ENCODE data around the gene ERC1. TPM values are rescaled to one million over a fixed set of nuclear protein-coding genes. Genes with fewer than 3 reads are reported as not detected.

The ERC1 gene
- total and polyA plus RNA-seq, 9 of the 15 experiments (the other 6 are each of a cell fraction or from before 2014, with no cell fraction given) = 0.74 to 11.8 (median 4.8) TPM

- TF ChIP-seq POLR3A (IDR thresholded peaks at IDR 0.05; ENCODE audit: borderline replicate concordance, extremely low read depth, insufficient read depth, insufficient read length) (no peak), MAFK (IDR thresholded peaks at IDR 0.05; ENCODE audit: low read length) (no peak), SPI1 (IDR thresholded peaks at IDR 0.05; ENCODE audit: borderline replicate concordance, low read depth, low read length) (no peak)
These were observed 117.3 kb downstream of the ERC1 start (continued) for GRCh38 chr12:1108276-1108675.

- FAIRE-seq (no peak), ATAC-seq (no peak)
- H3K9ac ChIP-seq (ENCODE audit: insufficient read depth in 1 of 2, low read depth in 2 of 2, low read length in 2 of 2) = no peak overlapping the region
These were observed 124.6 kb downstream of the ERC1 start for GRCh38 chr12:1115484-1116231.

More at GRCh38 chr12:1115484-1116231, 124.6 kb downstream of the ERC1 start:
- TF ChIP-seq ETV1 (tag; conservative IDR thresholded peaks at IDR 0.05; ENCODE audit: low read depth) (no peak), CBX8 (IDR thresholded peaks at IDR 0.05; ENCODE audit: borderline replicate concordance, extremely low read depth, low read depth, low read length, poor library complexity, severe bottlenecking) (no peak), ELF4 (CRISPR knock-in tag; IDR thresholded peaks at IDR 0.05) (no peak), NR0B1 (IDR thresholded peaks at IDR 0.05; ENCODE audit: partially characterized antibody) (no peak), MLLT1 (IDR thresholded peaks at IDR 0.05) (no peak), FOXP1 (CRISPR knock-in tag; IDR thresholded peaks at IDR 0.05) (no peak), ZNF41 (CRISPR knock-in tag; conservative IDR thresholded peaks at IDR 0.05) (no peak), HLTF (IDR thresholded peaks at IDR 0.05) (no peak), BRD9 (IDR thresholded peaks at IDR 0.05; ENCODE audit: low read depth, partially characterized antibody) (no peak)
- ChIA-PET POLR2A (no interaction called here), CTCF (ENCODE audit: low intra/inter-chr PET ratio) (interaction anchor here (4.1 kb wide), 1 partner anchor 468 kb away, joined by 25 read pairs; no protein-coding TSS in a partner anchor)
- intact Hi-C loops (cut with micrococcal nuclease) (loop anchor here (10.0 kb wide), 1 partner anchor 149 kb away; no protein-coding TSS in a partner anchor), in situ Hi-C loops (cut with MboI) (loop anchor here (5.0 kb wide), 1 partner anchor 477 kb away; the partner anchor contains the start of gene FBXL14)
- Histone ChIP-seq H3K27ac (ENCODE audit: extremely low read depth, low read depth, low read length) (no peak overlapping the region), H3K9me1 (ENCODE audit: control insufficient read depth, insufficient read depth, low read length) (no peaks in the 10 kb centered on the region), H3K4me2 (ENCODE audit: insufficient read depth, low read length) (no peak overlapping the region), H3K36me3 (ENCODE audit: control insufficient read depth, insufficient read depth, low read length) (peaks cover 7% of the 10 kb centered on the region; the same call in 1 of the 3 replicates), H3K4me1 (replicated peaks in 1 of 2; ENCODE audit: control insufficient read depth in 2 of 2, insufficient read depth in 2 of 2, low read length in 2 of 2) (no peaks in the 10 kb centered on the region), H4K20me1 (replicated peaks; ENCODE audit: control insufficient read depth, insufficient read depth, low read length) (no peaks in the 10 kb centered on the region), H3K9me3 (replicated peaks; ENCODE audit: control insufficient read depth, insufficient read depth, low read depth, low read length) (no peaks in the 10 kb centered on the region), H2AFZ (ENCODE audit: low read depth, low read length) (no peak overlapping the region), H3K4me3 (no peak overlapping the region), H3K79me2 (ENCODE audit: control insufficient read depth, insufficient read depth, low read length) (no peaks in the 10 kb centered on the region), H3K27me3 (ENCODE audit: control insufficient read depth in 2 of 2, insufficient read depth in 2 of 2, low read length in 2 of 2) (no peaks in the 10 kb centered on the region)
- 59% methylated on average over 4 of the region's 4 CpGs for WGBS (ENCODE audit: insufficient coverage, low coverage, missing lambda C conversion rate)
- BruUV-seq (replicated peaks) = no TSS peak
- DNase-seq (ENCODE audit: extremely low read depth in 1 of 4, low spot score in 3 of 4) = no peak

Data from K562 (cell line).